Stimulated activated CD4-positive, alpha-beta T cell treated with anti-CD3 and anti-CD28 coated beads, Interleukin-2, amount 100 ng/mL, for 48 hours (primary cell): ENCODE results near the gene CELSR1.

Experiments used
- DNase-seq, 2 donors: peaks; one replicate each; pipeline ENCODE4 v3.0.0-alpha.2; 2020

CELSR1 gene

GRCh38 chr22:46551321-46551720 lies 13.9 kb upstream of the CELSR1 start:
- DNase-seq = no peak

GRCh38 chr22:46549971-46550641 lies 12.7 kb upstream of the CELSR1 start:
- DNase-seq = no peak

- no peak for DNase-seq
Observed at GRCh38 chr22:46549563-46549840, 12.1 kb upstream of the CELSR1 start.

GRCh38 chr22:46547883-46548244 lies 10.4 kb upstream of the CELSR1 start:
- DNase-seq = no peak

GRCh38 chr22:46547179-46547882 lies 9.9 kb upstream of the CELSR1 start:
- DNase-seq = no peak

- no peak for DNase-seq
Observed at GRCh38 chr22:46546466-46547178, 9.2 kb upstream of the CELSR1 start.

- DNase-seq = no peak
Observed at GRCh38 chr22:46545086-46545792, 7.8 kb upstream of the CELSR1 start.

- peak; percentile 67 to 69 for DNase-seq
Observed at GRCh38 chr22:46542011-46542985, 4.9 kb upstream of the CELSR1 start.

- no peak for DNase-seq
Observed at GRCh38 chr22:46541536-46541935, 4.1 kb upstream of the CELSR1 start.

- DNase-seq = no peak
Observed at GRCh38 chr22:46540874-46541273, 3.5 kb upstream of the CELSR1 start.

GRCh38 chr22:46539169-46539568 lies 1.7 kb upstream of the CELSR1 start:
- DNase-seq = no peak

GRCh38 chr22:46538814-46539160 lies 1.4 kb upstream of the CELSR1 start:
- peak in 1 of 2 donors; percentile 14 for DNase-seq

- DNase-seq = no peak
Observed at GRCh38 chr22:46537946-46538813, 760 bp upstream of the CELSR1 start.

GRCh38 chr22:46536537-46537224 lies 739 bp downstream of the CELSR1 start:
- no peak for DNase-seq

- DNase-seq = no peak
Observed at GRCh38 chr22:46535876-46536536, 1.4 kb downstream of the CELSR1 start.

- DNase-seq = no peak
Observed at GRCh38 chr22:46534901-46535630, 2.4 kb downstream of the CELSR1 start.

GRCh38 chr22:46534177-46534776 lies 3.1 kb downstream of the CELSR1 start:
- DNase-seq = no peak

- no peak for DNase-seq
Observed at GRCh38 chr22:46533070-46533833, 4.2 kb downstream of the CELSR1 start.
